ENCODE measurements around the gene MPI.
"Not testable (repeated sequence)": the region's sequence is repeated elsewhere in the genome, so short reads cannot be mapped to it uniquely, and the experiment has no call there.

The MPI gene

DNA sequence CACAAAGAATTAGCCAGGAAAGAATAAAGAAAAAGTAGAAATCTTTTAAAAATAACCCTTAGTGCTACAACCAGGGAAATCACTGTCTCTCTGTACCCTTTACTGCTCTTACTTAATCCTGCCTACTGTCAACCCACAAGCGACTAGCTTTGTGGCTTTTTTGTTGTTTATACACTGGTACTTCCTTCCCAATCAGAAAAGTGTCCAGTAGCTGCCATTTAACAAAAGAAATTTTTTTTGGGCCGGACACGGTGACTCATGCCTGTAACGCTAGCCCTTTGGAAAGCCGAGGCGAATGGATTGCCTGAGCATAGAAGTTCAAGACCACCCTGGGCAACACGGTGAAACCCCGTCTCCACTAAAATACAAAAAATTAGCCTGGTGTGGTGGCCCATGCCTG lies 30.6 kb downstream of the MPI start:
- no peak for DNase-seq (ENCODE audit: low read depth, low spot score)
- Histone ChIP-seq H3K9me3 (ENCODE audit: insufficient read depth, low read length) (no peaks in the 10 kb centered on the region), H3K4me1 (ENCODE audit: insufficient read depth, insufficient read length) (no peaks in the 10 kb centered on the region), H3K4me3 (ENCODE audit: insufficient read length, low read depth) (no peak overlapping the region), H3K36me3 (ENCODE audit: insufficient read depth, insufficient read length, low read length) (peaks cover 85% of the 10 kb centered on the region), H3K9ac (ENCODE audit: insufficient read length, low read depth) (no peak overlapping the region), H3K27me3 (ENCODE audit: insufficient read depth, insufficient read length) (no peaks in the 10 kb centered on the region)
- TF ChIP-seq SUZ12 (IDR thresholded peaks at IDR 0.05; ENCODE audit: extremely low read depth, insufficient read depth, insufficient read length) (no peak), YY1 (IDR thresholded peaks at IDR 0.05; ENCODE audit: insufficient read depth, insufficient read length) (no peak), ZNF274 (IDR thresholded peaks at IDR 0.05; ENCODE audit: low read depth, low read length) (no peak)

GRCh38 chr15:74924525-74924924 lies 34.7 kb downstream of the MPI start:
- Histone ChIP-seq H3K4me1 (ENCODE audit: insufficient read depth, insufficient read length) (no peaks in the 10 kb centered on the region), H3K9me3 (ENCODE audit: insufficient read depth, low read length) (no peaks in the 10 kb centered on the region), H3K36me3 (ENCODE audit: insufficient read depth, insufficient read length, low read length) (peaks cover 79% of the 10 kb centered on the region), H3K9ac (ENCODE audit: insufficient read length, low read depth) (no peak overlapping the region), H3K27me3 (ENCODE audit: insufficient read depth, insufficient read length) (no peaks in the 10 kb centered on the region), H3K4me3 (ENCODE audit: insufficient read length, low read depth) (no peak overlapping the region)
- TF ChIP-seq SUZ12 (IDR thresholded peaks at IDR 0.05; ENCODE audit: extremely low read depth, insufficient read depth, insufficient read length) (no peak), ZNF274 (IDR thresholded peaks at IDR 0.05; ENCODE audit: low read depth, low read length) (no peak), YY1 (IDR thresholded peaks at IDR 0.05; ENCODE audit: insufficient read depth, insufficient read length) (no peak)
- no peak for DNase-seq (ENCODE audit: low read depth, low spot score)

DNA sequence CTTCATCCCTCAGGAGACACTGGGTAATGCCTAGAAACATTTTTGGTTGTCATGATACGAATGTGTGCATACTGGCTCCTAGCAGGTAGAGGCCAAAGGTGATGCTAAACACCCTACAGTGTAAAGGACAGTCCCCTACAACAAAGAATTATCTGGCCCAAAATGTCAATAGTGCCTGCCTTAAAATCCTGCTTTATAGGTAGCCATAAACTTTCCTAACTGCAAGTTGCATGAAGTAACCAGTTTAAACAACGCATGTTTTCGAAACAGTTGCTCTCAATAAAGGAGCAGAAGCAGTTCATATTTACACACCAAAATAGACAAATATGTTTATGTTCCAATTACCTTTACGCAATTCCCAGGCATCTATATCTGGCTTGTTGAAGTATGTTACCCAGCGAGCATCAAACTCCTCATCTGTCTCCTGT lies 38.9 kb downstream of the MPI start:
- Histone ChIP-seq H3K4me3 (ENCODE audit: insufficient read length, low read depth) (no peak overlapping the region), H3K9ac (ENCODE audit: insufficient read length, low read depth) (no peak overlapping the region), H3K9me3 (ENCODE audit: insufficient read depth, low read length) (no peaks in the 10 kb centered on the region), H3K4me1 (ENCODE audit: insufficient read depth, insufficient read length) (no peaks in the 10 kb centered on the region), H3K27me3 (ENCODE audit: insufficient read depth, insufficient read length) (no peaks in the 10 kb centered on the region), H3K36me3 (ENCODE audit: insufficient read depth, insufficient read length, low read length) (peaks cover 68% of the 10 kb centered on the region)
- TF ChIP-seq YY1 (IDR thresholded peaks at IDR 0.05; ENCODE audit: insufficient read depth, insufficient read length) (no peak), ZNF274 (IDR thresholded peaks at IDR 0.05; ENCODE audit: low read depth, low read length) (no peak), SUZ12 (IDR thresholded peaks at IDR 0.05; ENCODE audit: extremely low read depth, insufficient read depth, insufficient read length) (no peak)
- no peak for DNase-seq (ENCODE audit: low read depth, low spot score)

- Histone ChIP-seq H3K9ac (ENCODE audit: insufficient read length, low read depth) (no peak overlapping the region), H3K9me3 (ENCODE audit: insufficient read depth, low read length) (no peaks in the 10 kb centered on the region), H3K4me3 (ENCODE audit: insufficient read length, low read depth) (no peak overlapping the region), H3K36me3 (ENCODE audit: insufficient read depth, insufficient read length, low read length) (peaks cover 37% of the 10 kb centered on the region), H3K27me3 (ENCODE audit: insufficient read depth, insufficient read length) (no peaks in the 10 kb centered on the region), H3K4me1 (ENCODE audit: insufficient read depth, insufficient read length) (no peaks in the 10 kb centered on the region)
- TF ChIP-seq ZNF274 (IDR thresholded peaks at IDR 0.05; ENCODE audit: low read depth, low read length) (no peak), YY1 (IDR thresholded peaks at IDR 0.05; ENCODE audit: insufficient read depth, insufficient read length) (no peak), SUZ12 (IDR thresholded peaks at IDR 0.05; ENCODE audit: extremely low read depth, insufficient read depth, insufficient read length) (no peak)
- no peak for DNase-seq (ENCODE audit: low read depth, low spot score)
Measured at GRCh38 chr15:74933573-74933972, 43.7 kb downstream of the MPI start.

GRCh38 chr15:74935193-74935592 lies 45.4 kb downstream of the MPI start:
- not testable (repeated sequence) for H3K9ac ChIP-seq (ENCODE audit: insufficient read length, low read depth); H3K27me3 ChIP-seq (ENCODE audit: insufficient read depth, insufficient read length); H3K9me3 ChIP-seq (ENCODE audit: insufficient read depth, low read length); H3K4me3 ChIP-seq (ENCODE audit: insufficient read length, low read depth); H3K4me1 ChIP-seq (ENCODE audit: insufficient read depth, insufficient read length)
- peaks cover 23% of the 10 kb centered on the region for H3K36me3 ChIP-seq (ENCODE audit: insufficient read depth, insufficient read length, low read length)
- DNase-seq (ENCODE audit: low read depth, low spot score) = peak; percentile 44

- DNase-seq (ENCODE audit: low read depth, low spot score) = no peak
- Histone ChIP-seq H3K9me3 (ENCODE audit: insufficient read depth, low read length) (no peaks in the 10 kb centered on the region), H3K4me1 (ENCODE audit: insufficient read depth, insufficient read length) (no peaks in the 10 kb centered on the region), H3K4me3 (ENCODE audit: insufficient read length, low read depth) (peak overlapping the region; percentile 93), H3K36me3 (ENCODE audit: insufficient read depth, insufficient read length, low read length) (peaks cover 9% of the 10 kb centered on the region), H3K27me3 (ENCODE audit: insufficient read depth, insufficient read length) (no peaks in the 10 kb centered on the region), H3K9ac (ENCODE audit: insufficient read length, low read depth) (peak overlapping the region; percentile 96)
- TF ChIP-seq ZNF274 (IDR thresholded peaks at IDR 0.05; ENCODE audit: low read depth, low read length) = no peak
- TF ChIP-seq YY1 (IDR thresholded peaks at IDR 0.05; ENCODE audit: insufficient read depth, insufficient read length) = no peak
- no peak for TF ChIP-seq SUZ12 (IDR thresholded peaks at IDR 0.05; ENCODE audit: extremely low read depth, insufficient read depth, insufficient read length)
Measured at GRCh38 chr15:74937272-74937589, 47.4 kb downstream of the MPI start.

DNA sequence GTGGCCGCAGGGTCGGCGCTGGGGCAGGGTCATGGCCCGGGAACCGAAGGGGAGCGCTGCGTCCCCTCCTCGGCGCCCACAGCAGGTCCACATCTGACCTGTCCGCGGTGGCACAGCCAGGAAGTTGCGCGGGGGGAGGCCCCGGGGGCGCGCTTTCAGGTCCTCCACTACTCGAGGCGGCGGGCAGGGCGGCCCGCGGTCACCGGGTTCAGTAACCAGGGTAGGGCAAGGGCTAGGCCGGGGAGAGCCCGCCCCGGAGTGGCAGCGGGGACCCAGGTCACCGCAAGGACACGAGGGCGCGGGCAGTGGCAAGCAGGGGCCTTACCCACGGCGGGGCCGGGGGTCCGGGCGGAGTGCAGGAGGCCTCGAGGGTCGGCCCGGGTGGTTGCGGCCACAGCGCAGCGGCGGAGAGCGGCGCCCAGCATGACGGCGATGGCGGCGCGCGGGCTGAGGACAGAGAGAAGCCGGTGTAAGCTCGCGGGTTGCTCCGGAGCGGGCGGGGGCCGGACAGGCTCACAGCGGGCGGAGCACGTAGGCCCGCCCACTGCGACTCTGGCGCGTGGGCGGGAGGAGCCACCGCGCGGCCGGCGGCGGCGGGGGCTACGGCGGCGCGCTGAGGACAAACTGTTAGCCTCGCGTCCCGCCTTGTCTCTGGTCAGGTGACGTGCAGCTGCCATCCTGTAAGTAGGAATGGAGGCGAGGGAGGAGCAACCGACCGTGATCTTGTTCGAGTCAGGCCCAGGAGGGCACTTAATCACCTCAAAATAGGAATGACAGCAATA lies 47.9 kb downstream of the MPI start, which contains the start of gene COX5A:
TSS of gene COX5A (minus strand) at position 484 of the 782 bp plus-strand sequence. CDS start at position 425, 59 bp downstream.
- Histone ChIP-seq H3K9me3 (ENCODE audit: insufficient read depth, low read length) (no peaks in the 10 kb centered on the region), H3K4me3 (ENCODE audit: insufficient read length, low read depth) (peak within 1 kb of the TSS; percentile 93), H3K36me3 (ENCODE audit: insufficient read depth, insufficient read length, low read length) (peaks cover 9% of the 10 kb centered on the region), H3K27me3 (ENCODE audit: insufficient read depth, insufficient read length) (no peaks in the 10 kb centered on the region), H3K4me1 (ENCODE audit: insufficient read depth, insufficient read length) (no peaks in the 10 kb centered on the region), H3K9ac (ENCODE audit: insufficient read length, low read depth) (peak within 1 kb of the TSS; percentile 96)
- DNase-seq (ENCODE audit: low read depth, low spot score) = peak; percentile 93
- TF ChIP-seq SUZ12 (IDR thresholded peaks at IDR 0.05; ENCODE audit: extremely low read depth, insufficient read depth, insufficient read length) (no peak), ZNF274 (IDR thresholded peaks at IDR 0.05; ENCODE audit: low read depth, low read length) (no peak), YY1 (IDR thresholded peaks at IDR 0.05; ENCODE audit: insufficient read depth, insufficient read length) (no peak)
